Ishikawa (cell line): Measurements from ENCODE around the gene TNIP3.

ENCODE experiments used
- CEBPB ChIP-seq: IDR thresholded peaks from 2 replicates; pipeline ENCODE4 v1.6.1; 2012
- CREB1 ChIP-seq: IDR thresholded peaks from 2 replicates; pipeline ENCODE4 v1.6.1; 2012; ENCODE audit warnings: low read depth
- EGR1 ChIP-seq: IDR thresholded peaks from 2 replicates; pipeline ENCODE4 v1.6.1; 2012
- EP300 ChIP-seq: IDR thresholded peaks from 2 replicates; pipeline ENCODE4 v1.6.1; 2012; ENCODE audit warnings: borderline replicate concordance
- FOXM1 ChIP-seq: IDR thresholded peaks from 2 replicates; pipeline ENCODE4 v1.6.1; 2012; ENCODE audit warnings: low read depth, borderline replicate concordance
- NFIC ChIP-seq: IDR thresholded peaks from 2 replicates; pipeline ENCODE4 v1.6.1; 2012
- RAD21 ChIP-seq: IDR thresholded peaks from 2 replicates; pipeline ENCODE4 v1.6.1; 2012; ENCODE audit warnings: low read depth
- TAF1 ChIP-seq: IDR thresholded peaks from 2 replicates; pipeline ENCODE4 v1.6.1; 2012; ENCODE audit warnings: low read depth, mild to moderate bottlenecking
- TCF12 ChIP-seq: IDR thresholded peaks from 2 replicates; pipeline ENCODE4 v1.6.1; 2012; ENCODE audit warnings: low read depth
- TEAD4 ChIP-seq: IDR thresholded peaks from 2 replicates; pipeline ENCODE4 v1.6.1; 2012
- USF1 ChIP-seq: IDR thresholded peaks from 2 replicates; pipeline ENCODE4 v1.6.1; 2012
- YY1 ChIP-seq: IDR thresholded peaks from 2 replicates; pipeline ENCODE4 v1.6.1; 2012; ENCODE audit warnings: low read depth
- ZBTB7A ChIP-seq: IDR thresholded peaks from 2 replicates; pipeline ENCODE4 v1.6.1; 2012; ENCODE audit warnings: low read depth
- TF ChIP-seq, protein P1 (sequence below): IDR thresholded peaks from 2 replicates; pipeline ENCODE4 v1.6.1; 2012
- TF ChIP-seq, protein P2 (sequence below): IDR thresholded peaks from 2 replicates; pipeline ENCODE4 v1.6.1; 2012; ENCODE audit warnings: low read depth, mild to moderate bottlenecking

Gene TNIP3

GRCh38 chr4:121156822-121157769 lies 7.0 kb downstream of the TNIP3 start:
- no peak for TF ChIP-seq TAF1
- TF ChIP-seq, protein P1, sequence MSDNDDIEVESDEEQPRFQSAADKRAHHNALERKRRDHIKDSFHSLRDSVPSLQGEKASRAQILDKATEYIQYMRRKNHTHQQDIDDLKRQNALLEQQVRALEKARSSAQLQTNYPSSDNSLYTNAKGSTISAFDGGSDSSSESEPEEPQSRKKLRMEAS = no peak
- TF ChIP-seq CREB1 = no peak
- TF ChIP-seq RAD21 = no peak
- TF ChIP-seq CEBPB = no peak
- no peak for TF ChIP-seq NFIC
- TF ChIP-seq, protein P2, sequence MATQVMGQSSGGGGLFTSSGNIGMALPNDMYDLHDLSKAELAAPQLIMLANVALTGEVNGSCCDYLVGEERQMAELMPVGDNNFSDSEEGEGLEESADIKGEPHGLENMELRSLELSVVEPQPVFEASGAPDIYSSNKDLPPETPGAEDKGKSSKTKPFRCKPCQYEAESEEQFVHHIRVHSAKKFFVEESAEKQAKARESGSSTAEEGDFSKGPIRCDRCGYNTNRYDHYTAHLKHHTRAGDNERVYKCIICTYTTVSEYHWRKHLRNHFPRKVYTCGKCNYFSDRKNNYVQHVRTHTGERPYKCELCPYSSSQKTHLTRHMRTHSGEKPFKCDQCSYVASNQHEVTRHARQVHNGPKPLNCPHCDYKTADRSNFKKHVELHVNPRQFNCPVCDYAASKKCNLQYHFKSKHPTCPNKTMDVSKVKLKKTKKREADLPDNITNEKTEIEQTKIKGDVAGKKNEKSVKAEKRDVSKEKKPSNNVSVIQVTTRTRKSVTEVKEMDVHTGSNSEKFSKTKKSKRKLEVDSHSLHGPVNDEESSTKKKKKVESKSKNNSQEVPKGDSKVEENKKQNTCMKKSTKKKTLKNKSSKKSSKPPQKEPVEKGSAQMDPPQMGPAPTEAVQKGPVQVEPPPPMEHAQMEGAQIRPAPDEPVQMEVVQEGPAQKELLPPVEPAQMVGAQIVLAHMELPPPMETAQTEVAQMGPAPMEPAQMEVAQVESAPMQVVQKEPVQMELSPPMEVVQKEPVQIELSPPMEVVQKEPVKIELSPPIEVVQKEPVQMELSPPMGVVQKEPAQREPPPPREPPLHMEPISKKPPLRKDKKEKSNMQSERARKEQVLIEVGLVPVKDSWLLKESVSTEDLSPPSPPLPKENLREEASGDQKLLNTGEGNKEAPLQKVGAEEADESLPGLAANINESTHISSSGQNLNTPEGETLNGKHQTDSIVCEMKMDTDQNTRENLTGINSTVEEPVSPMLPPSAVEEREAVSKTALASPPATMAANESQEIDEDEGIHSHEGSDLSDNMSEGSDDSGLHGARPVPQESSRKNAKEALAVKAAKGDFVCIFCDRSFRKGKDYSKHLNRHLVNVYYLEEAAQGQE = no peak
- no peak for TF ChIP-seq TEAD4

GRCh38 chr4:121155893-121156292 lies 8.2 kb downstream of the TNIP3 start:
- TF ChIP-seq RAD21 = no peak
- TF ChIP-seq, protein P1 = no peak
- TF ChIP-seq CEBPB = no peak
- TF ChIP-seq YY1 = no peak
- TF ChIP-seq EGR1 = no peak
- no peak for TF ChIP-seq USF1
- TF ChIP-seq NFIC = no peak
- TF ChIP-seq, protein P2 = no peak
- no peak for TF ChIP-seq CREB1
- no peak for TF ChIP-seq FOXM1
- no peak for TF ChIP-seq TEAD4
- TF ChIP-seq ZBTB7A = no peak
- TF ChIP-seq EP300 = no peak
- no peak for TF ChIP-seq TAF1
- no peak for TF ChIP-seq TCF12

GRCh38 chr4:121154103-121154515 lies 10.0 kb downstream of the TNIP3 start:
- TF ChIP-seq ZBTB7A = no peak
- TF ChIP-seq FOXM1 = no peak
- no peak for TF ChIP-seq TCF12
- no peak for TF ChIP-seq NFIC
- TF ChIP-seq EGR1 = no peak
- no peak for TF ChIP-seq CEBPB
- no peak for TF ChIP-seq CREB1
- TF ChIP-seq EP300 = no peak
- TF ChIP-seq TAF1 = no peak
- TF ChIP-seq YY1 = no peak
- no peak for TF ChIP-seq USF1
- TF ChIP-seq, protein P2 = no peak
- TF ChIP-seq, protein P1 = no peak
- no peak for TF ChIP-seq RAD21
- no peak for TF ChIP-seq TEAD4

DNA sequence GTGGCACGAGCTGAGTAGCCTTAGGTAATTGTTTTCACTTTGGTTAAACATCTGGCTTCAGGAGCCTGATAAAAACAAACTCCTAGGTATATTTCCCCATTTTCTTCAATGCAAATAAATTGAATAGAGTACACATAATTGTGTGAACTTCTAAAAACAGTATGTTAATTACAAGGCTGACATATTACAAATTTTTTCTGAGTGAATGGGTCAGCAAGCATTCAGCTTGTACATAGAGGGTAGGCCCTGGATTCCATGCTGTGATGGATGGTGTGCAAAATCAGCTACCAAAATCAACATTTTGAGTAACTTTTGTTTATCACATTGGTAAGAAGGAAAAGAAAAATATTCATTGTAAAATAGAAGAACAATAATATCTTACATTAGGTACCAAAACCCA lies 12.2 kb downstream of the TNIP3 start:
- no peak for TF ChIP-seq CEBPB
- no peak for TF ChIP-seq TEAD4
- no peak for TF ChIP-seq TCF12
- TF ChIP-seq TAF1 = no peak
- no peak for TF ChIP-seq CREB1
- TF ChIP-seq YY1 = no peak
- TF ChIP-seq, protein P1 = no peak
- no peak for TF ChIP-seq NFIC
- no peak for TF ChIP-seq EP300
- no peak for TF ChIP-seq RAD21
- no peak for TF ChIP-seq EGR1
- TF ChIP-seq ZBTB7A = no peak
- TF ChIP-seq, protein P2 = no peak
- no peak for TF ChIP-seq FOXM1
- TF ChIP-seq USF1 = no peak
